HG03159 (cell line): ENCODE results near the gene BCAS3.
"Not testable (repeated sequence)": the region's sequence is repeated elsewhere in the genome, so short reads cannot be mapped to it uniquely, and the experiment has no call there.

ENCODE experiments used
- ATAC-seq: cut with Tn5 transposase; IDR thresholded peaks from one replicate; pipeline ENCODE4 v1.9.1; 2021; ENCODE audit warnings: mild to moderate bottlenecking, moderate library complexity; ENCODE audit not compliant: unreplicated experiment

The BCAS3 gene

DNA sequence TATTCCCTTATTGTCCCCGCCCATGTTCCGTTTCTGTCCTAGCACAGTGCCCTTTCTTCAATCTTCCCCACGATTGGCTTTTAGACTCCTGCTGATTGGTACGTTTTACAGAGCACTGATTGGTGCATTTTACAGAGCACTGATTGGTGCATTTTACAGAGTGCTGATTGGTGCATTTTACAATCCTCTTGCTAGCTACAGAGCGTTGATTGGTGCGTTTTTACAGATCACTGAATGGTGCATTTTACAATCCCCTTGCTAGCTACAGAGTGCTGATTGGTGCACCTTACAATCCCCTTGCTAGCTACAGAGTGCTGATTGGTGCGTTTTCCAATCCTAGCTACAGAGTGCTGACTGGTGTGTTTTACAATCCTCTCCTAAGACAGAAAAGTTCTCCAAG is 3.0 kb upstream of the BCAS3 start:
- ATAC-seq, result not testable (repeated sequence)

DNA sequence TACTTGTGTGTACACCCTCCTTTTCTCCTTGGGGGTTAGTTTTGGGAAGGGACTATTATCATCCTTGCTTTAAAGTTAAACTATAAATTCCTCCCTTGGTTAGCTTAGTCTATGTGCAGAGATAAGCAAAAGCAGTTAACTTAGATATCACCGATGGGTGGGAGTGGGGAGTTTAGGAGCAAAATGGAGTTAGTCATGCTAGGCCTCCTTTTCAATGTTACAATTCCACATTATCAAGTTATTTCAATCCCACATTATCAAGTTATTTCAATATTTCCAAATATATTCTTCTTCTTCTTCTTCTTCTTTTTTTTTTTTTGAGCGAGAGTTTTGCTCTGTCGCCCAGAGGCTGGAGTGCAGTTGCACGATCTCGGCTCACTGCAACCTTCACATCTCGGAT is 1.7 kb upstream of the BCAS3 start:
- no peak for ATAC-seq

GRCh38 chr17:60676758-60677307 is 818 bp upstream of the BCAS3 start:
- ATAC-seq, result no peak

DNA sequence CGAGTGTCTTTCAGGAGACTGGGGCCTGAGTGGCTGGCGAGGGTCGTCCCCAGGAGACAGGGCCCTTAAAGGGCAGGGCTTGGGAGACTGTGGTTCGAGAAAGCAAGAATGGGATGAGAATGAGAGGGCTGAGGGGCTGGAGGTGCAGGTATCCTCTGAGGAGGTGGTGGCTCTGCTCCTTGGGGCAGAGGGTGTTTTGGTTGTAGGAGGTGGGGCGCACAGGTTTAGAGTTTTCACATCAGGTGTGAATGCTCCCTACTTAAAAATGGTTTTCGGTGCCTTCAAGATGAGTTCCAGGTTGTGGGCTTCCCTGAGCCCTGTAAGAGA is 430 bp downstream of the BCAS3 start:
- ATAC-seq, result no peak

DNA sequence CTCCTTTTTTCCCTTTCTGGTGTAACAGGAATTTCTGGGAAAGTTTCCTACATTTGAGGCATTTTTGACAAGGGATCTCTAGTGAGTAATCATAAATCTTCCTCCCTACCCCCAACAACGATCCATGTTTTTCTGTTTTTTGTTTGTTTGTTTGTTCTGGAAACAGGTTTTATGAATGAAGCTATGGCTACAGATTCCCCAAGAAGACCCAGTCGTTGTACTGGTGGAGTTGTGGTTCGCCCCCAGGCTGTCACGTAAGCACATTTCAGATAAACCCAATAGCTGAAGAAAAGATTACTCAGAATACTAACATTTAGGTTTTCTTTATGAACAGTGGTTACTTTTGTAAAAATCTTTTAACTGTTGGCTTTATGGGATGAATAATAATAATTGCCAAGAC is 1.6 kb downstream of the BCAS3 start:
- no peak for ATAC-seq

DNA sequence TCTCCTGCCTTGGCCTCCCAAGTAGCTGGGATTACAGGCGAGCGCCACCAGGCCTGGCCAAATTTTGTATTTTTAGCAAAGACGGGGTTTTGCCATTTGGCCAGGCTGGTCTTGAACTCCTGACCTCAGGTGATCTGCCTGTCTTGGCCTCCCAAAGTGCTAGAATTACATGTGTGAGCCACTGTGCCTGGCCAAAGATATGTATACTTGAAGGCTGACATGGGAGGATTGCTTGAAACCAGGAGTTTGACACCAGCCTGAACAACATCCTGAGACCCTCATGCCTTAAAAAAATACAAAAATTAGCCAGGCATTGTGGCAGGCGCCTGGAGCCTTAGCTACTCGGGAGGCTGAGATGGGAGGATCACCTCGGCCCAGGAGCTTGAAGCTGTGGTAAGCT is 3.1 kb downstream of the BCAS3 start:
- ATAC-seq, result no peak

GRCh38 chr17:60685437-60685836 is 7.8 kb downstream of the BCAS3 start:
- ATAC-seq, result no peak

- no peak for ATAC-seq
Observed at GRCh38 chr17:60695960-60696359, 18.3 kb downstream of the BCAS3 start.

DNA sequence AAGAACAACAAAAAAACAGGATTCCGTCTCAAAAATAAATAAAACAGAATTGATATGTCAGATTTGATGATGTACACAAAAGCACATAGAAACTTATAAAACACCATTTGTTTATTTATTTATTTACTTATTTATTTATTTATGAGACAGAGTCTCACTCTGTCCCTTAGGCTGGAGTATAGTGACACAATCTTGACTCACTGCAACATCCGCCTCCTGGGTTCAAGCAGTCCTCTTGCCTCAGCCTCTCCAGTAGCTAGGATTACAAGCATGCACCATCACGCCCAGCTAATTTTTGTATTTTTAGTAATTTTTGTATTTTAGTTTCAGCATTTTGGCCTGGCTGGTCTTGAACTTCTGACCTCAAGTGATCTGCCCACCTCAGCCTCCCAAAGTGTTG is 21.4 kb downstream of the BCAS3 start:
- ATAC-seq, result no peak

DNA sequence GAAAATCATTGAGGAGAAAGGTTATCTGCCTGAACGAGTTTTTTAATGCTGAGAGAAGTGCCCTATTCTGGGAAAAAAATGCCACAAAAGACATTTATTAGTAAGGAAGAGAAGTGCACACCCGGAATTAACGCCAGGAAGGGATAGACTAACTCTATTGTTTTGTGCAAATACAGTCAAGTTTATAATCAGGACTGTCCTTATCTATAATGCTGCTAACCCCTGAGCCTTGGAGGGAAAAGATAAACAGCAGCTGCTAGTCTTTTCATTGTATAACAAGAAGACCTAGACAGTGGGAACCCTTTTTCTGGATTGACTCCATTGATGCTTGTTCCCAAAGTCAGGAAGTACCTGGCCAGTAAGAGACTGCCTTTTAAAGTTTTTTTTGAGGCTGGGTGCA is 26.5 kb downstream of the BCAS3 start:
- ATAC-seq, result no peak

- no peak for ATAC-seq
Observed at GRCh38 chr17:60712675-60713074, 35.0 kb downstream of the BCAS3 start.

- no peak for ATAC-seq
Observed at GRCh38 chr17:60713608-60714007, 36.0 kb downstream of the BCAS3 start.

GRCh38 chr17:60716766-60717165 is 39.1 kb downstream of the BCAS3 start:
- ATAC-seq, result no peak

DNA sequence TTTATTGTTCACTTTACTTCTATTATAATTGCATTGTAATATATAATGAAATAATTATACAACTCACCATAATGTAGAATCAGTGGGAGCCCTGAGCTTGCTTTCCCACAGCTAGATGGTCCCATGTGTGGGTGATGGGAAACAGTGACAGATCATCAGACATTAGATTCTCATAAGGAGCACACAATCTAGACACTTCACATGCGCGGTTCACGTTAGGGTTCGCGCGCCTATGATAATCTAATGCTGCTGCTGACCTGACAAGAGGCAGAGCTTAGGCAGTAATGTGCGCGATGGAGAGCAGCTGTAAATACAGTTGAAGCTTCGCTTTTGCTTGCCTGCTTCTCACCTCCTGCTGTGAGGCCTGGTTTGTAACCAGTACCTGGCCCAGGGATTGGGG is 40.2 kb downstream of the BCAS3 start:
- ATAC-seq, result no peak

GRCh38 chr17:60720763-60721531 is 43.3 kb downstream of the BCAS3 start:
- ATAC-seq, result no peak

DNA sequence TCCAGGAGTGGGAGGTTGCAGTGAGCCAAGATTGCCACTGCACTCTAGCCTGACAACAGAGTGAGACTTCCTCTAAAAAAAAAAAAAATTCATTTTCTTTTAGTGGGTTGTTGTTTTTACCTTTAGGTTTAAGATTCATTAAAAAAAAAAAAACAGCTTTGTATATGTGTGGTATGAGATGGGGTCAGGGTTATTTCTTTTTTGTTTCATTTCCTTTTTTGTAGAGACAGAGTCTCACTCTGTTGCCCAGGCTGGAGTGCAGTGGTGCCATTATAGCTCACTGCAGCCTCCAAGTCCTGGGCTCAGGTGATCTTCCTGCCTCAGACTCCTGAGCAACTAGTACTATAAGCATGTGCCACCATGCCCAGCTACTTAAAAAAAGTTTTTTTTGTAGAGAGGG is 47.0 kb downstream of the BCAS3 start:
- peak; percentile 61 for ATAC-seq

GRCh38 chr17:60729854-60730253 is 52.2 kb downstream of the BCAS3 start:
- no peak for ATAC-seq

- no peak for ATAC-seq
Observed at GRCh38 chr17:60730273-60730672, 52.6 kb downstream of the BCAS3 start.

- no peak for ATAC-seq
Observed at GRCh38 chr17:60738287-60738686, 60.6 kb downstream of the BCAS3 start.

GRCh38 chr17:60740584-60740983 is 62.9 kb downstream of the BCAS3 start:
- ATAC-seq, result no peak

- ATAC-seq, result no peak
Observed at GRCh38 chr17:60741031-60741430, 63.4 kb downstream of the BCAS3 start.

DNA sequence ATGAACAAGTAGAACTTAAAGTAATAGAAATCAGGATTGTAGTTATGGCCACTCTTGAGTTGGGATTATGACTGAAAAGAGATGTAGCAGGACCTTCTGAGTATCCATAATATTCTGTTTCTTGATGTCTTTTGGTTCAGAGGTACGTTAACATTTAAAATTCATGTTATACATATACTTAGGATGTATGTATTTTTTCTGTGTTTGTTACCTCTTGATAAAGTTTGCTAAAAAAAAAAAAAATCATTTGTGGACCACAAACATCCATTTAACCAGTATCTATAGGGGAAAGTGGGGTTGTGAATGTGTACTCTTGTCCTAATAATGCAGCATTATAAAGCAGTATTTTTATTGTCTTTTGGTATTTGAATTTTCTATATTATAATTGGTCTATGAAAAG is 65.6 kb downstream of the BCAS3 start:
- ATAC-seq, result no peak

- no peak for ATAC-seq
Observed at GRCh38 chr17:60743799-60744198, 66.1 kb downstream of the BCAS3 start.
